Heart left ventricle (tissue), 13 donors: ENCODE results near the gene TMIE.

Source experiments
- POLR2A ChIP-seq, 2 donors: fragments of 450-650 bp; IDR thresholded peaks; one replicate each; pipeline ENCODE4 v1.6.1; 2017; ENCODE audit warnings: antibody characterized with exemption in 2 of 2, mild to moderate bottlenecking in 2 of 2, moderate library complexity in 2 of 2
- TF ChIP-seq, protein P1 (sequence below), 12 donors: fragments of 200-600 bp; sonication (generic) in 4 of 12; IDR thresholded peaks; one replicate each; pipeline versions ENCODE4 v1.5.0 to v1.8.0; 2018 to 2022; ENCODE audit warnings: antibody characterized with exemption in 12 of 12, mild to moderate bottlenecking in 5 of 12
- donor health status: ischemic (EF 13 %, LVEDD 7.1; RV severe dilation, severe dysfunction).
- donor health status: DM: no; HTN: yes; CAD: no.
- donor health status: DM: no; HTN: no; CAD: no.
- donor health status: ischemic (EF 25% LVEDD 6.9; RV normal size, moderate dysfunction).
- donor health status: ischemic (EF 25% LVEDD 5.7; RV mildly dilated, moderate dysfunction).
- donor health status: ischemic (EF 35%, LVEDD 5.7; RV mildly dilated, moderate dysfunction).
- donor health status: nonischemic (EF 11% LVEDD 7.7; RV severe dilation, severe dysfunction).
- donor health status: DM: yes; HTN: yes; CAD: no.
- donor health status: PGD.
- donor health status: ischemic (EF 29% LVEDD 5.4; RV normal size, mild dysfunction).
- donor health status: nonischemic (EF 23%, LVEDD 6.1; RV moderate dilation, normal function).

DNA sequence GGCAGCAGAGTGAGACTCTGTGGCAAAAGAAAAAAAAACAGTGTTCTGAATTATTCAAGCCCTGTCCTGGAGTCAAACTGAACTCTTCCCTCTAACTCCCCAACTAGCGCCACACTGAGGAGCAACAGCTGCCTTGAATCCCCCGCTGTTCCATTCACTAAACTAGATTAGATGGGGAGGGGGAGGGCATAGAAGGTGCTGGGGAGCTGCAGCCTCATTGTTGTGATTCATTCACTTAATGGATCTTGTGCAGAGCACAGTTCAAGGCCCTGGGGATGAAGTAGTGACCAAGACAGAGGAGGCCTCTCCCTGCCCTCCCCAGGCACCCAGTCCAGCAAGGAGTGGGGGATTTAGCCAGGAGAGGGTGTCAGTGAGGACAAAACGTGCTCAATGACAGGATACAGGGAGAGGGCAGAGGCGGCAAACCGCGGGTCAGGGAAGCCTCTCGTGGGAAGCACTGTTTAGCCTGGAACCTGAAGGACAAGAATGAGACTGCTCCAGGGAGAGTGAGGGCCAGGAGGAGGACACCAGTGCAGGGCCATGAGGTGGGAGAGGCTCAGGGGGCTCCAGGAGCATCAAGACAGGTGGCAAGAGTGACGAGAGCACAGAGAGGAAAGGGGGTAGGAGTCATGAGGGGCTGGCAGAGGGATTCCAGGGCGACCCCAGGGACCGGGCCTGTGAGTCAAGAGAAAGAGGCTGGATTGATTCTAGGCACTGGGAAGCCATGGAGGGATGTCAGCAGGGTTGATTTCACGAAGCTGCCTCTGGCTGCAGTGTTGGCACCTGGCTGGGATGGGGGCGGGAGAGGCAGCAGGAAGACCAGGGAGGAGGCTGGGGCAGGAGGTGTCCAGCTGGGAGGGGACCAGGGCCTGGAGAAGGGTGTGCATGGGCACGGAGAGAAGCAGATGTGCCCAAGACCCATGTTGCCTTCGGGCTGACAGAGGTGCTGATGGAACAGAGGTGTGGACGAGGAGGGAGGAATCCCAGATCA, 39.1 kb upstream of the TMIE start:
- TF ChIP-seq, protein P1, sequence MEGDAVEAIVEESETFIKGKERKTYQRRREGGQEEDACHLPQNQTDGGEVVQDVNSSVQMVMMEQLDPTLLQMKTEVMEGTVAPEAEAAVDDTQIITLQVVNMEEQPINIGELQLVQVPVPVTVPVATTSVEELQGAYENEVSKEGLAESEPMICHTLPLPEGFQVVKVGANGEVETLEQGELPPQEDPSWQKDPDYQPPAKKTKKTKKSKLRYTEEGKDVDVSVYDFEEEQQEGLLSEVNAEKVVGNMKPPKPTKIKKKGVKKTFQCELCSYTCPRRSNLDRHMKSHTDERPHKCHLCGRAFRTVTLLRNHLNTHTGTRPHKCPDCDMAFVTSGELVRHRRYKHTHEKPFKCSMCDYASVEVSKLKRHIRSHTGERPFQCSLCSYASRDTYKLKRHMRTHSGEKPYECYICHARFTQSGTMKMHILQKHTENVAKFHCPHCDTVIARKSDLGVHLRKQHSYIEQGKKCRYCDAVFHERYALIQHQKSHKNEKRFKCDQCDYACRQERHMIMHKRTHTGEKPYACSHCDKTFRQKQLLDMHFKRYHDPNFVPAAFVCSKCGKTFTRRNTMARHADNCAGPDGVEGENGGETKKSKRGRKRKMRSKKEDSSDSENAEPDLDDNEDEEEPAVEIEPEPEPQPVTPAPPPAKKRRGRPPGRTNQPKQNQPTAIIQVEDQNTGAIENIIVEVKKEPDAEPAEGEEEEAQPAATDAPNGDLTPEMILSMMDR (IDR thresholded peaks at IDR 0.05): no peak
- TF ChIP-seq POLR2A (IDR thresholded peaks at IDR 0.05): no peak
